SK-N-SH (cell line): ENCODE results near the gene TRPV6.

Experiments
- CTCF ChIP-seq: fragments of 200-600 bp; sonication (generic); IDR thresholded peaks from 2 replicates; pipeline ENCODE4 v1.6.1; 2017; ENCODE audit warnings: antibody characterized with exemption, mild to moderate bottlenecking, moderate library complexity
- EP300 ChIP-seq, 2 experiments: IDR thresholded peaks; 2 replicates each; pipeline versions ENCODE4 v1.4.0 to v1.6.1; 2012; ENCODE audit warnings: borderline replicate concordance in 1 of 2, low read depth in 1 of 2, low read length in 1 of 2
- MEF2A ChIP-seq: IDR thresholded peaks from 2 replicates; pipeline ENCODE4 v1.4.0; 2012; ENCODE audit warnings: low read depth, borderline replicate concordance
- POLR2AphosphoS5 ChIP-seq: IDR thresholded peaks from 2 replicates; pipeline ENCODE4 v1.6.1; 2012; ENCODE audit warnings: low read depth, low read length
- TEAD4 ChIP-seq: IDR thresholded peaks from 2 replicates; pipeline ENCODE4 v1.4.0; 2012; ENCODE audit warnings: mild to moderate bottlenecking, borderline replicate concordance; ENCODE audit not compliant: insufficient read depth

- TF ChIP-seq TEAD4 (no peak), CTCF (no peak), EP300 (IDR thresholded peaks at IDR 0.05; ENCODE audit: borderline replicate concordance in 1 of 2, low read depth in 1 of 2, low read length in 1 of 2) (no peak), MEF2A (no peak), POLR2AphosphoS5 (no peak)
Observed at GRCh38 chr7:142835487-142835886, 50.1 kb downstream of the TRPV6 start.
